ENCODE data around the gene AOC3.
"Not testable (repeated sequence)": the region's sequence is repeated elsewhere in the genome, so short reads cannot be mapped to it uniquely, and the experiment has no call there.

The AOC3 gene

DNA sequence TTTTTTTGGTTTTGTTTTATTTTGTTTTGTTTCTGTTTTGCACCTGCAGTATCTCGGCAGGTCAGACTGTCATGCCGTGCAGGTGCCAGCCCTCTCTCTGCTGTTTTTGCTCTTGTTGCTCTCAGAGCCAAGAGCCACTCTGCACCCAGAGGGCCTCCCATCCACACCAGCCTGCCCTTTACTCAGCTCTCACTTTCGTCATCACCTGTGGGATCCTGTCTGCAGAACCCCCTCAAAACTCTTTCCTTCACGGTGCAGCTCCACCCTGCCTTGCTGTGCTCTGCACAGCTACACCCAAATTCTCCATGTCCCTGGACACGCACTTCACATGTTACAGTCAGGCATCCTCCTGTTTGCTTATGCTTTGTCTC is 2.6 kb downstream of the AOC3 start:
- no peaks in the 10 kb centered on the region for H3K27me3 ChIP-seq (ENCODE audit: control insufficient read depth, insufficient read depth, low read length)
- H3K4me1 ChIP-seq (ENCODE audit: control insufficient read depth, insufficient read depth, low read length) = no peaks in the 10 kb centered on the region
- H3K4me3 ChIP-seq (ENCODE audit: low read depth, low read length) = no peak overlapping the region

DNA sequence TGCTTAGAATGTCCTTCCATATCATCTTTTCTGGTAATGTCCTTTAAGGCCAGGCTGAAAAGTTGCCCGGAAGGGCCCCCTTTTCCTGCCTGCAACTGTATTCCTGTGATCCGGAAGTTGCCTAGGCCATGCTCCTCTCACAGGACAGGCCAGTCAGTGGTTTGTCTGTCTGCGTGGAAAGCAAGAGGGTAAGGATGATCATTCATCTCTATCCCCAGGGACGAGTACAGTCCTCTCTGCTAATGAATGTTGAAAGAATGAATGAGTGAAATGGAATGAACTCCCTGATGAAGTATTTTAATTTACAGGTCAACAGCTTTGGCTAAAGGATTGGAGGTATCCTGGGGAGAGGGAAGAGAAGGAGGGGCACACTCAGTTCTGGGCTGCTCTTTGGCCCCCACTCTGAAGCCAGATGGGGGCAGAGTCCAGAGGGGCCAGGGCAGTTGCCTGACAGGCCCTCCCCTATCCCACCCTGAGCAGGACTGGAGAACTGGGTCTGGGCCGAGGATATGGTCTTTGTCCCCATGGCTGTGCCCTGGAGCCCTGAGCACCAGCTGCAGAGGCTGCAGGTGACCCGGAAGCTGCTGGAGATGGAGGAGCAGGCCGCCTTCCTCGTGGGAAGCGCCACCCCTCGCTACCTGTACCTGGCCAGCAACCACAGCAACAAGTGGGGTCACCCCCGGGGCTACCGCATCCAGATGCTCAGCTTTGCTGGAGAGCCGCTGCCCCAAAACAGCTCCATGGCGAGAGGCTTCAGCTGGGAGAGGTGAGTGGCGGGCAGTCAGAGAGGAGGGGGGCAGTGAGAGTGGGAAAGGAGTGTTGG is 3.2 kb downstream of the AOC3 start:
- no peaks in the 10 kb centered on the region for H3K27me3 ChIP-seq (ENCODE audit: control insufficient read depth, insufficient read depth, low read length)
- no peak overlapping the region for H3K27ac ChIP-seq (ENCODE audit: low read depth, low read length)
- no peak overlapping the region for H3K9ac ChIP-seq (ENCODE audit: low read length)
- H3K4me1 ChIP-seq (ENCODE audit: control insufficient read depth, insufficient read depth, low read length) = no peaks in the 10 kb centered on the region
- no peaks in the 10 kb centered on the region for H3K9me3 ChIP-seq (ENCODE audit: control insufficient read depth, insufficient read depth, low read depth, low read length)
- H3K36me3 ChIP-seq (ENCODE audit: control insufficient read depth, insufficient read depth, low read length) = peaks cover 4% of the 10 kb centered on the region; the same call in 1 of the 2 replicates
- no peak overlapping the region for H3K4me3 ChIP-seq (ENCODE audit: low read depth, low read length)

More for the DNA sequence above, 2.6 kb downstream of the AOC3 start:
- no peak overlapping the region for H3K9ac ChIP-seq (ENCODE audit: low read length)
- no peak overlapping the region for H3K27ac ChIP-seq (ENCODE audit: low read depth, low read length)
- no peaks in the 10 kb centered on the region for H3K9me3 ChIP-seq (ENCODE audit: control insufficient read depth, insufficient read depth, low read depth, low read length)
- H3K36me3 ChIP-seq (ENCODE audit: control insufficient read depth, insufficient read depth, low read length) = peaks cover 4% of the 10 kb centered on the region; the same call in 1 of the 2 replicates

GRCh38 chr17:42855048-42855596 is 4.1 kb downstream of the AOC3 start:
- Histone ChIP-seq H3K36me3 (ENCODE audit: control insufficient read depth, insufficient read depth, low read length) (peaks cover 4% of the 10 kb centered on the region; the same call in 1 of the 2 replicates), H3K27me3 (ENCODE audit: control insufficient read depth, insufficient read depth, low read length) (no peaks in the 10 kb centered on the region), H3K27ac (ENCODE audit: low read depth, low read length) (no peak overlapping the region), H3K4me1 (ENCODE audit: control insufficient read depth, insufficient read depth, low read length) (no peaks in the 10 kb centered on the region), H3K4me3 (ENCODE audit: low read depth, low read length) (no peak overlapping the region), H3K9me3 (ENCODE audit: control insufficient read depth, insufficient read depth, low read depth, low read length) (no peaks in the 10 kb centered on the region), H3K9ac (ENCODE audit: low read length) (no peak overlapping the region)

GRCh38 chr17:42856093-42856492 is 5.1 kb downstream of the AOC3 start:
- H3K4me1 ChIP-seq (ENCODE audit: control insufficient read depth, insufficient read depth, low read length); H3K27me3 ChIP-seq (ENCODE audit: control insufficient read depth, insufficient read depth, low read length); H3K36me3 ChIP-seq (ENCODE audit: control insufficient read depth, insufficient read depth, low read length); H3K4me3 ChIP-seq (ENCODE audit: low read depth, low read length); H3K9ac ChIP-seq (ENCODE audit: low read length); H3K9me3 ChIP-seq (ENCODE audit: control insufficient read depth, insufficient read depth, low read depth, low read length); H3K27ac ChIP-seq (ENCODE audit: low read depth, low read length): not testable (repeated sequence)

DNA sequence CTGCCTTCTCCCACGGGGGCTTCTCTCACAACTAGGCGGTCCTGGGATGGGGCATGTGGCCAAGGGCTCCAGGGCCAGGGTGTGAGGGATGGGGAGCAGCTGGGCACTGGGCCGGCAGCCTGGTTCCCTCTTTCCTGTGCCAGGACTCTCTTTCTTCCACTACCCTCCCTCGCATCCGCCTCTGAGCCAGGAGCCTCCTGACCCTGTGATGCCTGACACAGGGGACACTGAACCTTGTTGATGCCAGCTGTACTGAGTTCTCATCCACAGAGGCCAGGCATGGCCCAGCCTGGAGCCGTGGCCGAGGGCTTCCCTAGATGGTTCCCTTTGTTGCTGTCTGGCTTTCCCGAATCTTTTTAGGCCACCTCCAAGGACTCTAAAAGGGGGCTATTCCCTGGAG is 5.5 kb downstream of the AOC3 start:
- not testable (repeated sequence) for H3K9me3 ChIP-seq (ENCODE audit: control insufficient read depth, insufficient read depth, low read depth, low read length); H3K4me3 ChIP-seq (ENCODE audit: low read depth, low read length); H3K27me3 ChIP-seq (ENCODE audit: control insufficient read depth, insufficient read depth, low read length); H3K27ac ChIP-seq (ENCODE audit: low read depth, low read length); H3K4me1 ChIP-seq (ENCODE audit: control insufficient read depth, insufficient read depth, low read length); H3K36me3 ChIP-seq (ENCODE audit: control insufficient read depth, insufficient read depth, low read length); H3K9ac ChIP-seq (ENCODE audit: low read length)

- H3K27me3 ChIP-seq (ENCODE audit: control insufficient read depth, insufficient read depth, low read length) = no peaks in the 10 kb centered on the region
- H3K36me3 ChIP-seq (ENCODE audit: control insufficient read depth, insufficient read depth, low read length) = peaks cover 4% of the 10 kb centered on the region; the same call in 1 of the 2 replicates
- H3K4me3 ChIP-seq (ENCODE audit: low read depth, low read length) = no peak overlapping the region
- no peak overlapping the region for H3K27ac ChIP-seq (ENCODE audit: low read depth, low read length)
- H3K9ac ChIP-seq (ENCODE audit: low read length) = no peak overlapping the region
- no peaks in the 10 kb centered on the region for H3K9me3 ChIP-seq (ENCODE audit: control insufficient read depth, insufficient read depth, low read depth, low read length)
- no peaks in the 10 kb centered on the region for H3K4me1 ChIP-seq (ENCODE audit: control insufficient read depth, insufficient read depth, low read length)
Measured at GRCh38 chr17:42857389-42857788, 6.4 kb downstream of the AOC3 start.

GRCh38 chr17:42865638-42866094 is 14.7 kb downstream of the AOC3 start:
- Histone ChIP-seq H3K9ac (ENCODE audit: low read length) (no peak overlapping the region), H3K4me3 (ENCODE audit: low read depth, low read length) (no peak overlapping the region), H3K27ac (ENCODE audit: low read depth, low read length) (no peak overlapping the region), H3K27me3 (ENCODE audit: control insufficient read depth, insufficient read depth, low read length) (no peaks in the 10 kb centered on the region), H3K4me1 (ENCODE audit: control insufficient read depth, insufficient read depth, low read length) (no peaks in the 10 kb centered on the region), H3K9me3 (ENCODE audit: control insufficient read depth, insufficient read depth, low read depth, low read length) (peaks cover 3% of the 10 kb centered on the region; the same call in 1 of the 2 replicates), H3K36me3 (ENCODE audit: control insufficient read depth, insufficient read depth, low read length) (no peaks in the 10 kb centered on the region)

GRCh38 chr17:42866216-42866615 is 15.2 kb downstream of the AOC3 start:
- no peaks in the 10 kb centered on the region for H3K27me3 ChIP-seq (ENCODE audit: control insufficient read depth, insufficient read depth, low read length)
- H3K9me3 ChIP-seq (ENCODE audit: control insufficient read depth, insufficient read depth, low read depth, low read length) = peaks cover 5% of the 10 kb centered on the region; the same call in 1 of the 2 replicates
- no peaks in the 10 kb centered on the region for H3K36me3 ChIP-seq (ENCODE audit: control insufficient read depth, insufficient read depth, low read length)
- H3K27ac ChIP-seq (ENCODE audit: low read depth, low read length) = no peak overlapping the region
- no peak overlapping the region for H3K4me3 ChIP-seq (ENCODE audit: low read depth, low read length)
- no peak overlapping the region for H3K9ac ChIP-seq (ENCODE audit: low read length)
- no peaks in the 10 kb centered on the region for H3K4me1 ChIP-seq (ENCODE audit: control insufficient read depth, insufficient read depth, low read length)

DNA sequence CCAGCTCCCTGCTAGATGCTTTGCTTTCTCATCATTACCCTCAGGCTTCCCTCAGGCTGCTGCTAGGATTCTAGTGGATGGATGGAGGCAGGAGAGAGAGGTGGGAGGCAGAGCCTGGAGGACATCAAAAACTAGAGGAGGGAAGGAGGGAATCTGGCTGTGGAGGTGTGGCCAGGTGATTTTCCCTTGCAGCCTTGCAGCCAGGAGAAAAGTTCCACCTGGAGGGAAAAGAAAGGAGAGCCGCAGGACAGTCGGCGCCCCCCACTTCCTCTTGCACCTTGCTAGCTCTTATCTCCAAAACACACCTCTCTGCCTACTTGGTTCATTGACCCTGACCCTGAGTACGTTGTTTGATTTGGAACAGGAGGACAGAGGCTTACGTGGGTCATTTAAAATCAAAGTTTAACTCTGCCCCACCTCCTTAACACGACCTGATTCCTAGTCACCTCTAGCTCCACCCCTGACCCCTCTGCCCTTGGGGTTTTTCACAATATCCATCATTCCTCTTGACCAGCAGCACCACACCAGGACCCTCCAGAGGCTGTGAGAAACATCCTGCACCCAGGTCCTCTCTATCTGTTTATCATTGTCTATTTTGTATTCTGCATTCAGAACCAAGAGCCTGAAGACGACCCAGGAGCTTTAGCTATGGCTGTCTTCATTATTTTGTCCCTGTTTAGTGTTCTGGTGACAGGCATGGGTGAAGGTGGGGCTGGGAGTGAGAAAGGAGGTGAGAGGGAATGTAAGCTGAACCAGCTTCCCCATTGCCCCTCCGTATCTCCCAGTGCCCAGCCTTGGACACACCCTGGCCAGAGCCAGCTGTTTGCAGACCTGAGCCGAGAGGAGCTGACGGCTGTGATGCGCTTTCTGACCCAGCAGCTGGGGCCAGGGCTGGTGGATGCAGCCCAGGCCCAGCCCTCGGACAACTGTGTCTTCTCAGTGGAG is 15.9 kb downstream of the AOC3 start:
- Histone ChIP-seq H3K9ac (ENCODE audit: low read length) (no peak overlapping the region), H3K4me1 (ENCODE audit: control insufficient read depth, insufficient read depth, low read length) (no peaks in the 10 kb centered on the region), H3K36me3 (ENCODE audit: control insufficient read depth, insufficient read depth, low read length) (no peaks in the 10 kb centered on the region), H3K27ac (ENCODE audit: low read depth, low read length) (no peak overlapping the region), H3K4me3 (ENCODE audit: low read depth, low read length) (no peak overlapping the region), H3K27me3 (ENCODE audit: control insufficient read depth, insufficient read depth, low read length) (no peaks in the 10 kb centered on the region), H3K9me3 (ENCODE audit: control insufficient read depth, insufficient read depth, low read depth, low read length) (peaks cover 5% of the 10 kb centered on the region; the same call in 1 of the 2 replicates)

GRCh38 chr17:42867694-42868261 is 16.8 kb downstream of the AOC3 start:
- H3K9ac ChIP-seq (ENCODE audit: low read length) = not testable (repeated sequence)

More at GRCh38 chr17:42867694-42868261, 16.8 kb downstream of the AOC3 start:
- not testable (repeated sequence) for H3K27me3 ChIP-seq (ENCODE audit: control insufficient read depth, insufficient read depth, low read length); H3K4me3 ChIP-seq (ENCODE audit: low read depth, low read length); H3K27ac ChIP-seq (ENCODE audit: low read depth, low read length); H3K36me3 ChIP-seq (ENCODE audit: control insufficient read depth, insufficient read depth, low read length); H3K9me3 ChIP-seq (ENCODE audit: control insufficient read depth, insufficient read depth, low read depth, low read length); H3K4me1 ChIP-seq (ENCODE audit: control insufficient read depth, insufficient read depth, low read length)

Data from HUES6 (cell line).